Gastrocnemius medialis (tissue), 4 donors: ENCODE data around the gene ARMC2.

Experiments used
- CTCF ChIP-seq, 5 experiments: fragments of 450-650 bp in 3 of 5; fragments of 200-600 bp in 2 of 5; sonication (generic) in 2 of 5; IDR thresholded peaks in 4 of 5; conservative IDR thresholded peaks in 1 of 5; 1 replicate in 4 of 5; 2 replicates in 1 of 5; pipeline ENCODE4 v1.5.1; 2016 to 2019; ENCODE audit warnings: antibody characterized with exemption in 5 of 5, mild to moderate bottlenecking in 3 of 5, moderate library complexity in 3 of 5
- POLR2A ChIP-seq, 2 donors: fragments of 450-650 bp; IDR thresholded peaks; one replicate each; pipeline ENCODE4 v1.6.1; 2017; ENCODE audit warnings: antibody characterized with exemption in 2 of 2, mild to moderate bottlenecking in 2 of 2, moderate library complexity in 2 of 2

GRCh38 chr6:109001291-109001894 lies 153.2 kb downstream of the ARMC2 start:
- no peak for TF ChIP-seq CTCF (IDR thresholded peaks at IDR 0.05 in 4 of 5, conservative IDR thresholded peaks at IDR 0.05 in 1 of 5)
- no peak for TF ChIP-seq POLR2A (IDR thresholded peaks at IDR 0.05)
